WTC11 (cell line): ENCODE results near the gene SPATA3. TPM values are rescaled to one million over a fixed set of nuclear protein-coding genes. Genes with fewer than 3 reads are reported as not detected.

Source experiments
- ATAC-seq: fragments of 200-7000 bp; cut with Tn5 transposase; 2 replicates; pipeline ENCODE4 v1.10.0; 2021; ENCODE audit warnings: mild to moderate bottlenecking, moderate library complexity
- CTCF ChIA-PET: fragments of 300-600 bp; sonication (Branson Sonifier 250); formaldehyde crosslinking; loops from one replicate; lab custom pipeline; 2021; ENCODE audit warnings: antibody characterized with exemption; lab: Charles Lee
- POLR2A ChIA-PET: fragments of 350-600 bp; sonication (Branson Sonifier 250); formaldehyde crosslinking; loops from one replicate; lab custom pipeline; 2021; ENCODE audit warnings: antibody characterized with exemption; lab: Charles Lee
- DNase-seq: peaks from one replicate; pipeline ENCODE4 v3.0.0; 2021; ENCODE audit warnings: low spot score
- H3K27ac Mint-ChIP-seq: 2 replicates; pipeline ENCODE4 v1.8.0; 2021; ENCODE audit warnings: mixed read lengths
- H3K27me3 Mint-ChIP-seq: 2 replicates; pipeline ENCODE4 v1.8.0; 2021; ENCODE audit warnings: low read depth, mild to moderate bottlenecking, moderate library complexity, mixed read lengths
- H3K36me3 Mint-ChIP-seq: 2 replicates; pipeline ENCODE4 v1.8.0; 2021; ENCODE audit warnings: mixed read lengths
- H3K4me1 Mint-ChIP-seq: 2 replicates; pipeline ENCODE4 v1.8.0; 2022; ENCODE audit warnings: mixed read lengths
- H3K4me3 Mint-ChIP-seq: 2 replicates; pipeline ENCODE4 v1.8.0; 2021; ENCODE audit warnings: mild to moderate bottlenecking, moderate library complexity, mixed read lengths
- H3K9me3 Mint-ChIP-seq: 2 replicates; pipeline ENCODE4 v1.8.0; 2021; ENCODE audit warnings: mixed read lengths
- FOXJ3 ChIP-seq: sonication (generic); formaldehyde crosslinking; IDR thresholded peaks from 2 replicates; pipeline ENCODE4 v1.9.0; 2021; ENCODE audit warnings: missing genetic modification reagents, mild to moderate bottlenecking, borderline replicate concordance
- HMGA2 ChIP-seq: fragments of 250-450 bp; sonication (Bioruptor Pico); IDR thresholded peaks from 2 replicates; pipeline ENCODE4 v1.4.0; 2021; ENCODE audit warnings: mild to moderate bottlenecking, moderate library complexity
- KAT7 ChIP-seq: sonication (generic); formaldehyde crosslinking; IDR thresholded peaks from 2 replicates; pipeline ENCODE4 v1.8.1; 2023; ENCODE audit warnings: missing genetic modification reagents, mild to moderate bottlenecking, borderline replicate concordance
- MYBL2 ChIP-seq: sonication (generic); formaldehyde crosslinking; IDR thresholded peaks from 2 replicates; pipeline ENCODE4 v1.8.1; 2023; ENCODE audit warnings: mild to moderate bottlenecking, moderate library complexity, missing genetic modification reagents
- NFATC4 ChIP-seq: fragments of 250-450 bp; sonication (Bioruptor Pico); IDR thresholded peaks from 2 replicates; pipeline ENCODE4 v1.9.0; 2021; ENCODE audit warnings: mild to moderate bottlenecking
- NFE2L1 ChIP-seq: sonication (generic); formaldehyde crosslinking; IDR thresholded peaks from 2 replicates; pipeline ENCODE4 v1.8.1; 2023; ENCODE audit warnings: missing genetic modification reagents
- NFYB ChIP-seq: sonication (generic); formaldehyde crosslinking; conservative IDR thresholded peaks from 2 replicates; pipeline ENCODE4 v1.8.0; 2022; ENCODE audit warnings: low read depth, missing genetic modification reagents
- NR2C2 ChIP-seq: sonication (generic); formaldehyde crosslinking; IDR thresholded peaks from 2 replicates; pipeline ENCODE4 v1.8.0; 2022; ENCODE audit warnings: mild to moderate bottlenecking, missing genetic modification reagents
- PRRX2 ChIP-seq: fragments of 250-450 bp; sonication (Bioruptor Pico); IDR thresholded peaks from 2 replicates; pipeline ENCODE4 v1.8.0; 2021; ENCODE audit warnings: mild to moderate bottlenecking
- TCF7 ChIP-seq: sonication (generic); formaldehyde crosslinking; IDR thresholded peaks from 2 replicates; pipeline ENCODE4 v1.8.0; 2022; ENCODE audit warnings: mild to moderate bottlenecking, low read depth, missing genetic modification reagents, moderate library complexity
- ZNF396 ChIP-seq: fragments of 250-450 bp; sonication (Bioruptor Pico); IDR thresholded peaks from 2 replicates; pipeline ENCODE4 v1.8.0; 2021; ENCODE audit warnings: mild to moderate bottlenecking, moderate library complexity, borderline replicate concordance
- total RNA-seq: library from RNA; stranded (reverse); gene quantifications from 3 replicates; pipeline ENCODE4 v1.2.3, GENCODE V29; 2021
- TF ChIP-seq, protein P1 (sequence below): fragments of 250-450 bp; sonication (Bioruptor Pico); IDR thresholded peaks from 2 replicates; pipeline ENCODE4 v1.9.0; 2021; ENCODE audit warnings: mild to moderate bottlenecking
- TF ChIP-seq, protein P2 (sequence below): sonication (generic); formaldehyde crosslinking; IDR thresholded peaks from 2 replicates; pipeline ENCODE4 v1.8.1; 2023; ENCODE audit warnings: mild to moderate bottlenecking, missing genetic modification reagents, moderate library complexity
- TF ChIP-seq, protein P3 (sequence below): sonication (generic); formaldehyde crosslinking; IDR thresholded peaks from 2 replicates; pipeline ENCODE4 v1.8.0; 2022; ENCODE audit warnings: mild to moderate bottlenecking, missing genetic modification reagents
- TF ChIP-seq, protein P4 (sequence below): fragments of 250-450 bp; sonication (Bioruptor Pico); IDR thresholded peaks from 2 replicates; pipeline ENCODE4 v1.8.0; 2021; ENCODE audit warnings: mild to moderate bottlenecking
- TF ChIP-seq, protein P5 (sequence below): sonication (generic); formaldehyde crosslinking; IDR thresholded peaks from 2 replicates; pipeline ENCODE4 v1.8.0; 2022; ENCODE audit warnings: mild to moderate bottlenecking, missing genetic modification reagents
- TF ChIP-seq, protein P6 (sequence below): sonication (generic); formaldehyde crosslinking; IDR thresholded peaks from 2 replicates; pipeline ENCODE4 v1.8.1; 2022; ENCODE audit warnings: mild to moderate bottlenecking, missing genetic modification reagents, moderate library complexity, borderline replicate concordance
- TF ChIP-seq, protein P7 (sequence below): sonication (generic); formaldehyde crosslinking; IDR thresholded peaks from 2 replicates; pipeline ENCODE4 v1.8.0; 2022; ENCODE audit warnings: mild to moderate bottlenecking, missing genetic modification reagents
- TF ChIP-seq, protein P8 (sequence below): sonication (generic); formaldehyde crosslinking; IDR thresholded peaks from 2 replicates; pipeline ENCODE4 v1.8.1; 2022; ENCODE audit warnings: missing genetic modification reagents, borderline replicate concordance
- TF ChIP-seq, protein P9 (sequence below): fragments of 250-450 bp; sonication (Bioruptor Pico); IDR thresholded peaks from 2 replicates; pipeline ENCODE4 v2.1.2; 2022; ENCODE audit warnings: mild to moderate bottlenecking, moderate library complexity
- TF ChIP-seq, protein P10 (sequence below): sonication (generic); formaldehyde crosslinking; IDR thresholded peaks from 2 replicates; pipeline ENCODE4 v1.8.1; 2023; ENCODE audit warnings: mild to moderate bottlenecking, moderate library complexity, missing genetic modification reagents

Gene SPATA3
- total RNA-seq, 1 experiment from 2014 or later = not detected

DNA sequence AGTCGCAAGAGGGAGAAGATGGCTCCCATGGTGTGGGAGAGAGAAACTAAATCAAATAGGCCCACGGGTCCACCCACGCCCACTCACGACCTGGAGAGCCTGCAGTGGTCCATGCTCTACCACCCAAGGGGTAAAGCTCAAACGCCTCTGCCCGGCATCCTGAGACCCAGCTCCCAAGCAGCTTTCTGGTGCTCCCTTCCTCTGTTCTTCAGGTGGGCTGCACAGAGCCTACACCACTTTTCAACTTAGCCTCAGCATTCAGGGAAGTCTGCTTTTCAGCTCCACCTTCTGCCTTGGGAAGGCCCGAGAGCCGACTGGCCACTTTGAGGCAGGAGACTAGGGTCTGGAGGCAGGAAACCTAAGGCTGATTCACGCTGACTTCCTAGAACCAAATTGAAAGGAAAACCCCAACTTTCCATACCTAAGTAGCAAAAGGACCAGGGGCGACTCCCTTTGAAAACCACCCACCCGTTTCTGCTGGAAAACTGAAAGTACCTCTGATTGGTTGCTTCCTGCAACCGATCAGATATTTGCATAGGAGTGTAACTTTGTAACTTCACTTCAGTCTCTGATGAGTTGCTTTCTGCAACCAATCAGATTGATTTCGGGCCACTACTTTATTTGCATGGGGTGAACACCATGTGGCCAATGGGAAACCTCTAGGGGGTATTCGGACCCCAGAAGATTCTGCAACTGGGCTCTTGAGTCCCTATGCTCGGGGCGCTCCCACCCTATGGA lies 26.8 kb upstream of the SPATA3 start (continued):
- TF ChIP-seq, protein P1, sequence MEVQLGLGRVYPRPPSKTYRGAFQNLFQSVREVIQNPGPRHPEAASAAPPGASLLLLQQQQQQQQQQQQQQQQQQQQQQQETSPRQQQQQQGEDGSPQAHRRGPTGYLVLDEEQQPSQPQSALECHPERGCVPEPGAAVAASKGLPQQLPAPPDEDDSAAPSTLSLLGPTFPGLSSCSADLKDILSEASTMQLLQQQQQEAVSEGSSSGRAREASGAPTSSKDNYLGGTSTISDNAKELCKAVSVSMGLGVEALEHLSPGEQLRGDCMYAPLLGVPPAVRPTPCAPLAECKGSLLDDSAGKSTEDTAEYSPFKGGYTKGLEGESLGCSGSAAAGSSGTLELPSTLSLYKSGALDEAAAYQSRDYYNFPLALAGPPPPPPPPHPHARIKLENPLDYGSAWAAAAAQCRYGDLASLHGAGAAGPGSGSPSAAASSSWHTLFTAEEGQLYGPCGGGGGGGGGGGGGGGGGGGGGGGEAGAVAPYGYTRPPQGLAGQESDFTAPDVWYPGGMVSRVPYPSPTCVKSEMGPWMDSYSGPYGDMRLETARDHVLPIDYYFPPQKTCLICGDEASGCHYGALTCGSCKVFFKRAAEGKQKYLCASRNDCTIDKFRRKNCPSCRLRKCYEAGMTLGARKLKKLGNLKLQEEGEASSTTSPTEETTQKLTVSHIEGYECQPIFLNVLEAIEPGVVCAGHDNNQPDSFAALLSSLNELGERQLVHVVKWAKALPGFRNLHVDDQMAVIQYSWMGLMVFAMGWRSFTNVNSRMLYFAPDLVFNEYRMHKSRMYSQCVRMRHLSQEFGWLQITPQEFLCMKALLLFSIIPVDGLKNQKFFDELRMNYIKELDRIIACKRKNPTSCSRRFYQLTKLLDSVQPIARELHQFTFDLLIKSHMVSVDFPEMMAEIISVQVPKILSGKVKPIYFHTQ = no peak
- TF ChIP-seq, protein P2, sequence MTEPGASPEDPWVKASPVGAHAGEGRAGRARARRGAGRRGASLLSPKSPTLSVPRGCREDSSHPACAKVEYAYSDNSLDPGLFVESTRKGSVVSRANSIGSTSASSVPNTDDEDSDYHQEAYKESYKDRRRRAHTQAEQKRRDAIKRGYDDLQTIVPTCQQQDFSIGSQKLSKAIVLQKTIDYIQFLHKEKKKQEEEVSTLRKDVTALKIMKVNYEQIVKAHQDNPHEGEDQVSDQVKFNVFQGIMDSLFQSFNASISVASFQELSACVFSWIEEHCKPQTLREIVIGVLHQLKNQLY (CRISPR knock-in tag) = no peak
- no peak for TF ChIP-seq NFATC4 (CRISPR knock-in tag)
- no peak for TF ChIP-seq TCF7 (CRISPR knock-in tag)
- TF ChIP-seq, protein P3, sequence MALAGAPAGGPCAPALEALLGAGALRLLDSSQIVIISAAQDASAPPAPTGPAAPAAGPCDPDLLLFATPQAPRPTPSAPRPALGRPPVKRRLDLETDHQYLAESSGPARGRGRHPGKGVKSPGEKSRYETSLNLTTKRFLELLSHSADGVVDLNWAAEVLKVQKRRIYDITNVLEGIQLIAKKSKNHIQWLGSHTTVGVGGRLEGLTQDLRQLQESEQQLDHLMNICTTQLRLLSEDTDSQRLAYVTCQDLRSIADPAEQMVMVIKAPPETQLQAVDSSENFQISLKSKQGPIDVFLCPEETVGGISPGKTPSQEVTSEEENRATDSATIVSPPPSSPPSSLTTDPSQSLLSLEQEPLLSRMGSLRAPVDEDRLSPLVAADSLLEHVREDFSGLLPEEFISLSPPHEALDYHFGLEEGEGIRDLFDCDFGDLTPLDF = no peak
- TF ChIP-seq, protein P4, sequence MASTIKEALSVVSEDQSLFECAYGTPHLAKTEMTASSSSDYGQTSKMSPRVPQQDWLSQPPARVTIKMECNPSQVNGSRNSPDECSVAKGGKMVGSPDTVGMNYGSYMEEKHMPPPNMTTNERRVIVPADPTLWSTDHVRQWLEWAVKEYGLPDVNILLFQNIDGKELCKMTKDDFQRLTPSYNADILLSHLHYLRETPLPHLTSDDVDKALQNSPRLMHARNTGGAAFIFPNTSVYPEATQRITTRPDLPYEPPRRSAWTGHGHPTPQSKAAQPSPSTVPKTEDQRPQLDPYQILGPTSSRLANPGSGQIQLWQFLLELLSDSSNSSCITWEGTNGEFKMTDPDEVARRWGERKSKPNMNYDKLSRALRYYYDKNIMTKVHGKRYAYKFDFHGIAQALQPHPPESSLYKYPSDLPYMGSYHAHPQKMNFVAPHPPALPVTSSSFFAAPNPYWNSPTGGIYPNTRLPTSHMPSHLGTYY (CRISPR knock-in tag) = no peak
- no peak for TF ChIP-seq KAT7 (CRISPR knock-in tag)
- no peak for TF ChIP-seq PRRX2 (CRISPR knock-in tag)
- TF ChIP-seq HMGA2 (CRISPR knock-in tag) = no peak
- TF ChIP-seq, protein P5, sequence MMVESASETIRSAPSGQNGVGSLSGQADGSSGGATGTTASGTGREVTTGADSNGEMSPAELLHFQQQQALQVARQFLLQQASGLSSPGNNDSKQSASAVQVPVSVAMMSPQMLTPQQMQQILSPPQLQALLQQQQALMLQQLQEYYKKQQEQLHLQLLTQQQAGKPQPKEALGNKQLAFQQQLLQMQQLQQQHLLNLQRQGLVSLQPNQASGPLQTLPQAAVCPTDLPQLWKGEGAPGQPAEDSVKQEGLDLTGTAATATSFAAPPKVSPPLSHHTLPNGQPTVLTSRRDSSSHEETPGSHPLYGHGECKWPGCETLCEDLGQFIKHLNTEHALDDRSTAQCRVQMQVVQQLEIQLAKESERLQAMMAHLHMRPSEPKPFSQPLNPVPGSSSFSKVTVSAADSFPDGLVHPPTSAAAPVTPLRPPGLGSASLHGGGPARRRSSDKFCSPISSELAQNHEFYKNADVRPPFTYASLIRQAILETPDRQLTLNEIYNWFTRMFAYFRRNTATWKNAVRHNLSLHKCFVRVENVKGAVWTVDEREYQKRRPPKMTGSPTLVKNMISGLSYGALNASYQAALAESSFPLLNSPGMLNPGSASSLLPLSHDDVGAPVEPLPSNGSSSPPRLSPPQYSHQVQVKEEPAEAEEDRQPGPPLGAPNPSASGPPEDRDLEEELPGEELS (CRISPR knock-in tag) = no peak
- no peak for TF ChIP-seq NFYB (CRISPR knock-in tag)
- TF ChIP-seq, protein P6, sequence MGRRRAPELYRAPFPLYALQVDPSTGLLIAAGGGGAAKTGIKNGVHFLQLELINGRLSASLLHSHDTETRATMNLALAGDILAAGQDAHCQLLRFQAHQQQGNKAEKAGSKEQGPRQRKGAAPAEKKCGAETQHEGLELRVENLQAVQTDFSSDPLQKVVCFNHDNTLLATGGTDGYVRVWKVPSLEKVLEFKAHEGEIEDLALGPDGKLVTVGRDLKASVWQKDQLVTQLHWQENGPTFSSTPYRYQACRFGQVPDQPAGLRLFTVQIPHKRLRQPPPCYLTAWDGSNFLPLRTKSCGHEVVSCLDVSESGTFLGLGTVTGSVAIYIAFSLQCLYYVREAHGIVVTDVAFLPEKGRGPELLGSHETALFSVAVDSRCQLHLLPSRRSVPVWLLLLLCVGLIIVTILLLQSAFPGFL (CRISPR knock-in tag) = no peak
- TF ChIP-seq, protein P7, sequence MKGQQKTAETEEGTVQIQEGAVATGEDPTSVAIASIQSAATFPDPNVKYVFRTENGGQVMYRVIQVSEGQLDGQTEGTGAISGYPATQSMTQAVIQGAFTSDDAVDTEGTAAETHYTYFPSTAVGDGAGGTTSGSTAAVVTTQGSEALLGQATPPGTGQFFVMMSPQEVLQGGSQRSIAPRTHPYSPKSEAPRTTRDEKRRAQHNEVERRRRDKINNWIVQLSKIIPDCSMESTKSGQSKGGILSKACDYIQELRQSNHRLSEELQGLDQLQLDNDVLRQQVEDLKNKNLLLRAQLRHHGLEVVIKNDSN (CRISPR knock-in tag) = no peak
- no peak for TF ChIP-seq MYBL2 (CRISPR knock-in tag)
- no peak for TF ChIP-seq ZNF396
- TF ChIP-seq NFE2L1 (CRISPR knock-in tag) = no peak

DNA sequence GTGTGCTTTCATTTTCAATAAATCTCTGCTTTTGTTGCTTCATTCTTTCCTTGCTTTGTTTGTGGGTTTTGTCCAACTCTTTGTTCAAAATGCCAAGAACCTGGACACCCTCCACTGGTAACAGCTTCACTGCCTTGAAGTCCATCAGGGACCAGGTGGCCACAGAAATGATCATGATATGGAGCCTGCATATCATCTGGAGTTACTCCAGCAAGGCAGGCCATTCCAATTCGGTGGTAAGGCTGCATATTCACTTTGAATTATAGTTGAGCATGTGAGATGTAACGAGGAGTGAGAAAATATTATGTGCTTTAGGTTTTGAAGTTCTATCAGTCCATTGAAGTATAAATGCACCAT lies 26.3 kb upstream of the SPATA3 start:
- CTCF ChIA-PET = no interaction called here
- H3K4me3 Mint-ChIP-seq = no peak overlapping the region
- H3K4me1 Mint-ChIP-seq = peaks cover 4% of the 10 kb centered on the region; the same call in 1 of the 2 replicates
- no peak for DNase-seq
- H3K27ac Mint-ChIP-seq = no peak overlapping the region
- peaks cover 4% of the 10 kb centered on the region for H3K36me3 Mint-ChIP-seq
- H3K27me3 Mint-ChIP-seq = no peaks in the 10 kb centered on the region
- POLR2A ChIA-PET = no interaction called here
- peaks cover 5% of the 10 kb centered on the region for H3K9me3 Mint-ChIP-seq
- ATAC-seq = no peak
- TF ChIP-seq, protein P8, sequence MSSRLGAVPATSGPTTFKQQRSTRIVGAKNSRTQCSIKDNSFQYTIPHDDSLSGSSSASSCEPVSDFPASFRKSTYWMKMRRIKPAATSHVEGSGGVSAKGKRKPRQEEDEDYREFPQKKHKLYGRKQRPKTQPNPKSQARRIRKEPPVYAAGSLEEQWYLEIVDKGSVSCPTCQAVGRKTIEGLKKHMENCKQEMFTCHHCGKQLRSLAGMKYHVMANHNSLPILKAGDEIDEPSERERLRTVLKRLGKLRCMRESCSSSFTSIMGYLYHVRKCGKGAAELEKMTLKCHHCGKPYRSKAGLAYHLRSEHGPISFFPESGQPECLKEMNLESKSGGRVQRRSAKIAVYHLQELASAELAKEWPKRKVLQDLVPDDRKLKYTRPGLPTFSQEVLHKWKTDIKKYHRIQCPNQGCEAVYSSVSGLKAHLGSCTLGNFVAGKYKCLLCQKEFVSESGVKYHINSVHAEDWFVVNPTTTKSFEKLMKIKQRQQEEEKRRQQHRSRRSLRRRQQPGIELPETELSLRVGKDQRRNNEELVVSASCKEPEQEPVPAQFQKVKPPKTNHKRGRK (CRISPR knock-in tag) = no peak
- TF ChIP-seq, protein P9, sequence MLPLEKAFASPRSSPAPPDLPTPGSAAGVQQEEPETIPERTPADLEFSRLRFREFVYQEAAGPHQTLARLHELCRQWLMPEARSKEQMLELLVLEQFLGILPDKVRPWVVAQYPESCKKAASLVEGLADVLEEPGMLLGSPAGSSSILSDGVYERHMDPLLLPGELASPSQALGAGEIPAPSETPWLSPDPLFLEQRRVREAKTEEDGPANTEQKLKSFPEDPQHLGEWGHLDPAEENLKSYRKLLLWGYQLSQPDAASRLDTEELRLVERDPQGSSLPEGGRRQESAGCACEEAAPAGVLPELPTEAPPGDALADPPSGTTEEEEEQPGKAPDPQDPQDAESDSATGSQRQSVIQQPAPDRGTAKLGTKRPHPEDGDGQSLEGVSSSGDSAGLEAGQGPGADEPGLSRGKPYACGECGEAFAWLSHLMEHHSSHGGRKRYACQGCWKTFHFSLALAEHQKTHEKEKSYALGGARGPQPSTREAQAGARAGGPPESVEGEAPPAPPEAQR = no peak
- TF ChIP-seq FOXJ3 (CRISPR knock-in tag) = no peak
- TF ChIP-seq, protein P10, sequence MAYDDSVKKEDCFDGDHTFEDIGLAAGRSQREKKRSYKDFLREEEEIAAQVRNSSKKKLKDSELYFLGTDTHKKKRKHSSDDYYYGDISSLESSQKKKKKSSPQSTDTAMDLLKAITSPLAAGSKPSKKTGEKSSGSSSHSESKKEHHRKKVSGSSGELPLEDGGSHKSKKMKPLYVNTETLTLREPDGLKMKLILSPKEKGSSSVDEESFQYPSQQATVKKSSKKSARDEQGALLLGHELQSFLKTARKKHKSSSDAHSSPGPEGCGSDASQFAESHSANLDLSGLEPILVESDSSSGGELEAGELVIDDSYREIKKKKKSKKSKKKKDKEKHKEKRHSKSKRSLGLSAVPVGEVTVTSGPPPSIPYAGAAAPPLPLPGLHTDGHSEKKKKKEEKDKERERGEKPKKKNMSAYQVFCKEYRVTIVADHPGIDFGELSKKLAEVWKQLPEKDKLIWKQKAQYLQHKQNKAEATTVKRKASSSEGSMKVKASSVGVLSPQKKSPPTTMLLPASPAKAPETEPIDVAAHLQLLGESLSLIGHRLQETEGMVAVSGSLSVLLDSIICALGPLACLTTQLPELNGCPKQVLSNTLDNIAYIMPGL = no peak
- no peak for TF ChIP-seq NR2C2 (CRISPR knock-in tag)
